ENCODE measurements around the gene MAG.

GRCh38 chr19:35340431-35340830, 48.5 kb downstream of the MAG start:
- TF ChIP-seq CTCF (IDR thresholded peaks at IDR 0.05) (no peak), POLR2A (IDR thresholded peaks at IDR 0.05) (no peak)

Data from uterus (tissue), 2 donors.